ENCODE measurements around the gene TMEM214.
"Not testable (repeated sequence)": the region's sequence is repeated elsewhere in the genome, so short reads cannot be mapped to it uniquely, and the experiment has no call there.

Gene TMEM214

GRCh38 chr2:27071990-27072830, 39.4 kb downstream of the TMEM214 start:
- DNase-seq = peak; percentile 17

DNA sequence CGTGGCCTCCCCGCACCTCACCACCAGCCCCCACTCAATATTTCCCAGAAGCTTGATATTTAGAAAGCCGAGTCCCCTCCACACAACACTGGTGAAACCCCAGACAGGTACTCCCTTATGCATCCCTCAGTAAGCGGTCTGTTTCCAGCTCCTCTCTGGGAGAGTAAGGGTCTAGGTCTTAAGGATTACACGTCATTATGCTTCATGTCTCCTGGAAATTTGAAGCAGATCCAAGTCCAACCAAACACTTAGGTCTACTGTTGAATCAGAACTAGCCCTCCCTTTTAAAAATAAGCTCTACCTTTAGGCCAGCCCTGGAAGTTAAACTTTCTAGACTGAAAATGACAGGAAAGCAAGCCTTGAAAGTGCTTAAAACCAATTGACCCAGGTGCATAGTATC, 40.2 kb downstream of the TMEM214 start:
- DNase-seq = no peak

DNA sequence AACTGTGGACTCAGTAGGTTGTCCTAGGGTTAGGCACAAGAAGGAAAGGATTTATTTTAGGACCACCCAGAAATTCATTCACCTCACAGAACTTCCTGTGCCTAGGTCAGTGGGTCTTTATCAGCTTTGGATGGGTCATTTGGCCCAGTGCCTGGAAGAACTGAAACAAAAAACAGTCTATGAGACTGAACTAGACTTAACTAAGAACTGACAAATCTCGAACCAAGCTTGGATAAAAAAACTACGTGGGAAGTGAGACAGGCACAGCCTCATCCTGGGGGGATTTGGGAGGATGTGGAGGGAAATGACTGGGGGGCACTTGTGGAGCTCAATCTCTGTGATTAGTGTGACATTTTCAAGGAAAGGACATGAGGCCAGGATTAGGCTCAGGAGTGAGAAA, 41.0 kb downstream of the TMEM214 start:
- no peak for DNase-seq

DNA sequence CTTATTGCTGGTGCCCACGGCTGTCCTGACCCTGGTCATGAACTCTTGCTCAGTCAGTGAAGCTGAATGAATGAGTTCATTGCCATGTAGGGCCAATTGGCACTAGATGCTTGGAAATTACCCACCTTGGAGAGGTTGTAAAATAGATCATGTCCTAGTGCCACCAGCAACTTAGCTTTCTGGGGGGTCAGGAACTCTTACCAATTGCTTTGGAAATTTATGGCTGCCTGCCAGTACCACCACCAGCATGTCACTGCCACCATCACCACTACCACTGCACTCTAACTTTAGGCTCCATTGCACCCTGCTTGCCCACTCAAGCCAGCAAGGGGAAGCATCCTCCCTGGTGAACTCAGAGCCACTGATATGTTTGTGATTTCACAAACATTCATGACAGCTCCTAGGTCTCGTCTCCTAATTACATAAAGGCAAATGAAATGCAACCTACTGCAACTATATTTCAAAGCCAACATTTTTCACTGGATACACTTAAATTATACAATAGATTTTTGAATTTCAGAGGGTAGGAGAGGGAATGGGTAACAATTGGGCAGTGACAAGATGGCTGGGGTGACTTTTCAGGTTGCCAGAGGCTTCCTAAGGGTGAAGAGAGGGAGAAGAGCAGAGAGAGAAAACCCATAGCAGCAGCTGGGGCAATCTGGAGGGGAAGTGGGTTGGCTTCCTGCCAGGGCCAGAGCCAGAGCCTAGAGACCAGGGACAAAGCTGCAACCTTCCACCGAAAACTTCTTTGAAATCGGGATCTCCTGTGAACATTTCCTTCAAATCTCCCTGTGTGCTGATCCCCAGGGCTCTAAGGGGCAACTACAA, 42.2 kb downstream of the TMEM214 start:
- DNase-seq = no peak

DNA sequence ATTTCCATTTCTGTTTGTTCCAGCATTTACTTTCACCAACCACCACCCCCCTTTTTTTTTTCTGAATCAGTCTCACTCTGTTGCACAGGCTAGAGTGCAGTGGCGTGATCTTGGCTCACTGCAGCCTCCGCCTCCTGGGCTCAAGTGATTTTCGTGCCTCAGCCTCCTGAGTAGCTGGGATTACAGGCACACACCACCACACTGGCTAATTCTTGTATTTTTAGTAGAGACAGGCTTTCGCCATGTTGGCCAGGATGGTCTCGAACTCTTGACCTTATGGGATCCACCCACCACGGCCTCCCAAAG, 42.8 kb downstream of the TMEM214 start:
- DNase-seq = not testable (repeated sequence)

DNA sequence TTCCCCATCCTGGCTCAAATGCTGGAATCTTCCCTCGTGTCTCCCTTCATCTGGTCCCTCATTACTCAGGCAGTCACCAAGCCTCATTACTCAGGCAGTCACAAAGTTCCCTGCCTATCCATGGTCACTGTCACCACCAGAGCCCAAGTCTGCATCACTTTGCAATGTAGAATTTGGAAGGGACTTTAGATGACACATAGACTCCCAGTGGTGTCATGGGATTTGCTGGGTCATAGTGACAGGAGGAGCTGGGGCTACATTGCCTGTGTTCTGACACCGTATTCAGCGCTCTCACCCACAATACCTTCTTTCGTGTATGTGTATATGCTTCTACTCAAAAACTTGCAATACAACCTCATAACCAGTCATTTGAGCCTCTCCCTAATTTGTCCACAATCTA, 43.6 kb downstream of the TMEM214 start:
- DNase-seq = no peak

DNA sequence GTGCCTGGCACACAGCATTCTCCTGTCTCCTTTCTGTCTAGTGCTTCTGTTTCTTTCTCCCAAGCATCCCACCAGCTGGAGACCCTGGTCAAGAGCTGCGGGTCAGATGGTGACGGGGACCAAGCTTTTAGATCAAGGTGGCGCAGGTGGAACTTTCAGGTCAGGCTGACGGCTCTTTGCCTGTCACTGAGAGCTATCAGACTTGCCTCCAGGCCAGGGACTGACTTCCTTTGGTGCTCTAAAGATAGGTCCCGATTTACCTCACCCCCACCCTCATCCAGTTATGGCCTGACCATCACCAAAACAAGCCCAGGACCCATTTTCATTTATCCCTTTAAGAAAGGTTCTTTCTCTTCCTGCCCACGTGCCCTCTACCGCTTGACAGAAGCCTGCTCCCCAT, 44.5 kb downstream of the TMEM214 start:
- no peak for DNase-seq

GRCh38 chr2:27078267-27079194, 45.8 kb downstream of the TMEM214 start, which contains the start of gene EMILIN1:
Gene EMILIN1 (plus strand): TSS chr2:27078615. CDS start chr2:27079066, 451 bp downstream.
- DNase-seq = peak; percentile 96

DNA sequence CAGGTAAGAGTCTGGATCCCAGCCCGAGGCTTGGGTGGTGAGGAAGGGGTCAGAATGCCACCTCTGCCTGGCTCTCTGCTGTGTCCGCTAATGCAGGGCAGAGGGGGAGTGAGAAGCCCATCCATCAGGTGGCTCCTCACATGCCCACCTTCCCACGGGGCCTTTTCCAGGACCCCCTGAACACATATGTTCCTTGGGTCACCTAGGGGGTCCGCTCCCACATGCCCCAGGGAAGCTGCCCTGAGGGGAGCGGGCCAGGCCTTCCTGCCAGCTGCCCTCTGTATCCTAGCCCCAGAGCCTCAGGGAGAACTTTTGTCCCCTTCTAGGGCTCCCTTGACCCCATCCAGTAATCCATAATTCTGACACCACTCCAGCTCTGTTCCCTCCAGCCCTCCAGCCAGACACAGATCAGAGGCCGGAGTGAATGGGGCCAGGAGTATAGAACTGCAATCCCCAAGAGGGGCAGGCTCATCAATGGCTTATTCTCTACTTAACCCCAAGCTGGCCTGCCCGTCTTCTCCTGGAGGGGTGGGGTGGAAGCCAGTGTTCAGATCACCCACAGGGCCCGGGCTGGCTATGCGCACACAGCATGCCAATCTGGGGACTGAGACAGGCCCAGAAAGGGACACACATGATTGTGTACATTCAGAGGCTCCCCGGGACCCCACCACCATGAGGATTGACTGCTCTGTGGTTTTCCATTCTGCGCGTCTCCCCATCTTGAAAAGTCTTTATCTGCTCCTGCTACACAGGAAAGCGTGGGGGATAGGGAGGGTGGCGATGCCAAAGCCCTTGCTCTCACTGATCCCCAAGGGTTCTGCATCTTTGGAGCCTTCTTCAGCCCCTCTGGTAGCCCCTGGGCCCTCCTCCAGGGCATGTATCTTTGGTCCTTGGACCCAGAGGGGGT, 46.7 kb downstream of the TMEM214 start:
- peak; percentile 26 for DNase-seq

- DNase-seq = peak; percentile 18
Measured at GRCh38 chr2:27080140-27080469, 47.3 kb downstream of the TMEM214 start.

GRCh38 chr2:27080603-27080936, 47.8 kb downstream of the TMEM214 start:
- no peak for DNase-seq

- no peak for DNase-seq
Measured at GRCh38 chr2:27081984-27082772, 49.4 kb downstream of the TMEM214 start.

- DNase-seq = no peak
Measured at GRCh38 chr2:27082773-27083409, 50.1 kb downstream of the TMEM214 start.

- no peak for DNase-seq
Measured at GRCh38 chr2:27083410-27084296, 50.9 kb downstream of the TMEM214 start.

DNA sequence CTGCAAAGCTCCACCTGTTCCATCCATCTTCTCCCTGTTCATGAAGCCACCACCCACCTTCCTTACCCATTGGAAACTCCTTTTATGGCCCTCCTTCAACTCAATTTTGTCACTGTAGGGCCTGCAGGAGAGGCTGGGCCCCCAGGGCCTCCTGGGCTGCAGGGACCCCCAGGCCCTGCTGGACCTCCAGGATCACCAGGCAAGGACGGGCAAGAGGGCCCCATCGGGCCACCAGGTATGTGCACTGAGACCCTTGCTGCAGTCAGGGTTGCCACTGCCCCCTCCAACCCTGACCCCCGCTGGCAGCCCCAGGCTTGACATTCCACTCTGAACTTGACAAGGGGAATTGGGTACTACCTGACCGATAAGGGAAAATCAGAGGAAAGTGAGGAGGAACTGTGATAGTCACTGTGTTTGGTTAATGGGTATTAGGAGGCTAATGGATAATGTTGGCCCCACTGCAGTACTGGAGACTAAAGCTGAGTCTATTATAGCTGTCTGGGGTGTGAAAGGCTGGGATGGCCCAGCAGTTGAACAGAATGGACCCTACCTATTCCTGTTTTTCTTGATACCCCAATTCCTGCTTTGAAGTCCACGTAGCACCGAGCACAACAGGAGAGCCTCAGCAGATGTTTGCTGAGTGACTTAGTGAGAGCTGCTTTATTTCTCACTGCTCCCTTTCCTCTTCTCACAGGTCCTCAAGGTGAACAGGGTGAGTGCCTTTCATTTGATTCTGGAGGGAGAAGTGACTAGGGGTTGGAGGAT, 51.7 kb downstream of the TMEM214 start:
- DNase-seq = no peak

DNA sequence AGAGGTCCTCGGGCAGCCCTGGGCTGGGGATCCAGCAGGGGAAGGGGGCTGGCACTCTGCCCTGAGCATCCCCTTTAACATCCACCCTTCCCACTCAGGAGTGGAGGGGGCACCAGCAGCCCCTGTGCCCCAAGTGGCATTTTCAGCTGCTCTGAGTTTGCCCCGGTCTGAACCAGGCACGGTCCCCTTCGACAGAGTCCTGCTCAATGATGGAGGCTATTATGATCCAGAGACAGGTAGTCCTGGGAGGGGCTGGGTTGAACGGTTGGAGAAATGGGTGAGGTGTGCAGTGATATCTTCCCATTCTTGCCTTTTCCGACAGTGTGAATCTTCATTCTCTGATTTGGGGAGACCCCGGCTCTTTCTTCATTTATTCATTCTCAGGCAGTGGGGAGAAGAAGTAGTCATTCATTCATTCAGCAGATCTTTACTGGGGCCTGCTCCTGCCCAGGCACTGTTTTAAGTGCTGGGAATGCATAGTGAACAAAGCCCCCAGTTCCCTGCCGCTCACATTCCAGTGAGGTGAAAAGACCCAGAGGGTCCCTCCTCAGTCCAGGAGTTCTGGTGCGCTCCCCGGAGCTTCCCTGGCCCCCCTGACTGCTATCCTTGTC, 52.4 kb downstream of the TMEM214 start:
- DNase-seq = no peak

DNA sequence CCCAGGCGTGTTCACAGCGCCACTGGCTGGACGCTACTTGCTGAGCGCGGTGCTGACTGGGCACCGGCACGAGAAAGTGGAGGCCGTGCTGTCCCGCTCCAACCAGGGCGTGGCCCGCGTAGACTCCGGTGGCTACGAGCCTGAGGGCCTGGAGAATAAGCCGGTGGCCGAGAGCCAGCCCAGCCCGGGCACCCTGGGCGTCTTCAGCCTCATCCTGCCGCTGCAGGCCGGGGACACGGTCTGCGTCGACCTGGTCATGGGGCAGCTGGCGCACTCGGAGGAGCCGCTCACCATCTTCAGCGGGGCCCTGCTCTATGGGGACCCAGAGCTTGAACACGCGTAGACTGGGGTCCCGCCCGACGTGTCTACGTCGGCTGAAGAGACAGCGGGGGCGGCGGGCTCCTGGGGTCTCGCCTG, 52.9 kb downstream of the TMEM214 start:
- peak; percentile 61 for DNase-seq

- DNase-seq = peak; percentile 91
Measured at GRCh38 chr2:27086090-27086723, 53.4 kb downstream of the TMEM214 start.
